ENCODE results near the gene CWC22.
"Not testable (repeated sequence)": the region's sequence is repeated elsewhere in the genome, so short reads cannot be mapped to it uniquely, and the experiment has no call there.

The CWC22 gene

DNA sequence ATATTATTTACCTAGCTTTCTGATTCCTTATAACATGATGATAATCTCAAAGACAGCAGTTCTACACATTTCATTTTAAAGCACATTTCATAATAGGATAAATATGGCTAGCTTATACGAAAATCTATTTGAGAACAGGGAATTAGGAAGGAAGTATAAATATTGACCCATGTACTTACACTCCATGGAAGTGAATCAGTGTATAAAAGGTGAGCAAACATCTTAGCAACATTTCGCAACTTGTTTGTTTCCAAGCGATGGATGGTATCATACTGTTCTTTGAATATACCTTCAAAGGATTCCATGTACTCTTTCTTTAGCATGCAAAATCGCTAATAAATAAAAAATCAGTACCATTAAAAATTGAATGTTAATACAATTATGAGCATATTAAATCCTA lies 53.1 kb downstream of the CWC22 start:
- FAIRE-seq = no peak

DNA sequence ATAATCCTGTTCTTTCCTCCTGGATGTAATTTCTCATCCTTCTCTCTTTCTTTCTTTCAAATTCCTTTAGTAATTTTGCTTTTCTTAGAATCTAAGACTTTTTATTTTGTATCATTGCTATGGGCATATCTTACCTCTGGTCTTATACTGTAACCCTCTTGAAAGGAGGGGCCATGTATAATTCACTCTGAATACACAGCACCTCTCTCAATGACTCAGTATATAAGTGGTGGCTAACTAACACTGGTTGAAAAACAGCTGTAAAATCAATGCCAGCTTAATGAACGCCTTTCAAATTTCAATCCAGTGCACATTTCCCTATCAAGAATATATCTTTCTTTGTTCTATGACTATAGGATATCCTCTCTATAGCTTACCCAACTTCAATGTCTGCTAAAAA lies 53.7 kb downstream of the CWC22 start:
- no peak for DNase-seq (ENCODE audit: extremely low spot score, insufficient read length, low read depth)
- FAIRE-seq = no peak

More for the DNA sequence above, 53.1 kb downstream of the CWC22 start:
- DNase-seq (ENCODE audit: extremely low spot score, insufficient read length, low read depth) = no peak

DNA sequence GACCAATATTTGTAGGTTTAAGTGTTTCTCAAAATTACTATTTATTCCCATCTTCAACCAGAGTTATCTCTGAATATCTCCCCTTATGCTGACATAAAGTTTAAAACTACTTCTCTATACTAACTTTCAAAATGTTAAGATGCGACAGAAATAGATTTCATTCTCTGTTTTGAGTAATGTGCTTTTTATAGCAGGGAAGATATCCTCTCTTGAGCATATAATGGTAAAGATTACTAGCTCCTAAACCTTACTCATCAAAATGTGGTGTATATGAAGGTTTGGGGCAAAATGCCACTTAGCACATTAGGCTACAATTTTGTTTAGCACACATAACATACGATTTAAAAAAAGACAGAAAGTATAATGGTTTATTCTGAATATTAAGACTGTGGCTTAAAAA lies 54.4 kb downstream of the CWC22 start:
- DNase-seq (ENCODE audit: extremely low spot score, insufficient read length, low read depth) (no peak), FAIRE-seq (no peak)

DNA sequence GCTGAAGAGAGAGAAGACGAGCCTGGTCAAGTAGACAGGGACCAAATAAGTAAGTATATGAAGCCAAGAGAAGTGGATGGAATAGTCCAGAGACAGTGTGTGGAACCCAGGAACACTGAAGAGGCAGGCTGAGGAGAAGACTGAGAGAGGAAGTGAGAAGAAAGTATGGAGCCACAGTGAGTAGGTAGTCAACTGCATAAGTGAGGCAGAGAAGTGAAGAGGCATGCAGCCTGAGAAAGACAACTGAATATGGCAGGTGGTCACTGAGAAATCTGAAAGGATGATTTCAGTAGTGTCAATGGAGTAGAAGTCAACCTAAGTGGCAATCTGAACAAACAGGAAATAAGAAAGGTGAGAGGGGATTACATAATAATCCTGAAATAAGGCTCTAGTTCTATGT lies 55.4 kb downstream of the CWC22 start:
- no peak for FAIRE-seq
- DNase-seq (ENCODE audit: extremely low spot score, insufficient read length, low read depth) = no peak

DNA sequence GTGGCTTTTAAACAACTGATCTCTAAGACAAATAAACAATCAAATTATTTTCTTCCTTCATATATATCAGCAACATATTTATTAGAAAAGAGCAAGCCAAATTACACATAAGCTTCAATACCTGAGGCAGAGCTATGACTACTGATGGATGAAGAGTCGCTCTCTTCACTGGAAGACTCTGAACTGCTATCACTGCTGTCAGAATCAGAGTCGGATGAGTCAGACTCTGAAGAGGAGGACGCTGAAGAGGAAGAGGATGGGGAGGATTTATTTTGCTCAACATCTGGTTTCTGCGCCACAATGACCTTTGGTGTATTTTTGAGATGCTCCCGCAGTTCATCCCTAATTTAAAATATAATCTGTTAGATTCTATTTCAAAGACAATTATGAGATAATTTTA lies 56.7 kb downstream of the CWC22 start:
- no peak for FAIRE-seq
- no peak for DNase-seq (ENCODE audit: extremely low spot score, insufficient read length, low read depth)

DNA sequence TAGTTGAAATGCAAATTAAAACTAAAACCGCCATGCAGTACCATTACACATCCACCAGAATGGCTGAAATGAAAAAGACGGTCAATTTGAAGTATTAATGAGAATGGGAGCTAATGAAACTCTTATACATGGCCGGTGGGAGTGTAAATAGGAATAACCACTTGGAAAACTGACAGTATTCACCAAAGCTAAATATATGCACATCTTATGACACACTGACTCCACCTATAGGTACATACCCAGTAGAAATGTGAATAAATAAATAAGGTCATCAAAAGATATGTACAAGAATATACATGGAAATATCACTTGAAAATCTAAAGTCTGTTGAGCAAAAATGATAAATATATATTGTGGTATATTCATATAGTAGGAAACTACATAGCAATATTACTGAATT lies 57.7 kb downstream of the CWC22 start:
- DNase-seq (ENCODE audit: extremely low spot score, insufficient read length, low read depth) = no peak
- no peak for FAIRE-seq

DNA sequence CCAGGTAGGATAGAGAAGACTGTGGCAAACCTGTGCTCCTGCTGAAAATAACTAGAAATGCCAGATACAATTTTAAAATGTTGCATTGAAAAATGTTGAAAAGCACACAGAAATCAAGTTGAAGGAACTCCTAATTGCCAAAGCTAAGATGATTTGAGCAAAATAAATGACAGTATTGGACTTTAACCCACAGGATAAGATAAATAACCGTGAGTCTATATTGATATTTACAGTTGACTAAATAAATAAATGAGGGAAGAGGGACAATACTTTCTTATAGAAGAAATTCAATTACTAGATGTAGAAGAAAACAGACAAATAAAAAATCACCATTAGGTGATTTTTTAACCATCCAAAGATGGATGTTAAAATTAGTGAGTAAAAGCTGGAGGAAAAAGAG lies 59.0 kb downstream of the CWC22 start:
- no peak for FAIRE-seq
- DNase-seq (ENCODE audit: extremely low spot score, insufficient read length, low read depth) = no peak

DNA sequence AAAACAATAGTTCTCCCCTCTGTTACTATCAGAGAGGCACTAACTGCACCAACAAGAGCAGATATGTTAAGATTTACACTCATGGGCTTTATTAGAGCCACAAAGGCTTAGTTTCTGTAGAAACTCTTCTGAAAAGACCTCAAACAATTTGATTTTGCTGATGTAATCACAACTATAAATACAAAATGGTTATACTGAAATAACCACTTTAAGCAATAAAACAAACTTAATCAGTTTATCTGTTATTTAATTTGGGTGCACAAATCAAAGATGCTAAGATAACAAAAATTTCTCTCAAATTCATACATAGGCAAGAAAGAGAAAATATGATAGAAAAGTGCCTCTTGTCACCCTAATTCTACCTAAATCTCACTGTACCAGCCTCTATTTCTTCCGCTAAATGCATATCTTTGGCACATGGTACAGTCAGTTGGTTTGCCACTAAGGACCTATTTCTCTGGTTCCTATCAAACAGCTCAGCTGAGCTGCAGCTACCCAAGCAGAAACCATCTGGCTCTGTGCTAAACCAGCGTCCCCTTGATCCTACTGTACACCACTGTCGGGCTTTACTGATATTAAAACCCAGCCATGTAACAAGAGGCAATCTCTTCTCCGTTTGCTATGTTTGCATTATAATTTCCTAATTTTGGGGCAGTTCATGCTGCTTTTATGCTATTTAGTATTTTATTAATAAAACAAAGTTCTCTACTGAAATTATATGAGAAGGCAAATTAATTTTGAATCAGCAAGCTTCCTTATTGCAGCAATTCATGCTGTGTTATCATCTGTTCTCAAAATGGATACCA lies 60.1 kb downstream of the CWC22 start:
- DNase-seq (ENCODE audit: extremely low spot score, insufficient read length, low read depth) (no peak), FAIRE-seq (no peak)

DNA sequence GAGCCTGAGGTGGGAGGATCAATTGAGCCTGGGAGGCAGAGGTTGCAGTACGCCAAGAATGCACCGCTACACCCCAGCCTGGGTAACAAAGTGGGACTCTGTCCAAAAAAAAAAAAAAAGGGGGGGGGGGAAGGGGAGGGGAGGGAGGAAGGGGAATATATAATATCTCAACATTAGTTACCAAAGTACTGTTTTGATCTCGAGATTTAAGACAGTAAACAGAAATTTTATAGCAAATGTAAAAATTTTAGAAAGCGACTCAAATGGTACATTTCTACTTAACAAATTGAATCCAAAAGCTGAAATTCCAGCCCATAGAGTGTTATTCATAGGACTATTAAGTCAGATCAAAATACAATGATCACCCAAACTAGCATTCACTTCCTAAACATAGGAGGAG lies 60.8 kb downstream of the CWC22 start:
- DNase-seq (ENCODE audit: extremely low spot score, insufficient read length, low read depth) = no peak

DNA sequence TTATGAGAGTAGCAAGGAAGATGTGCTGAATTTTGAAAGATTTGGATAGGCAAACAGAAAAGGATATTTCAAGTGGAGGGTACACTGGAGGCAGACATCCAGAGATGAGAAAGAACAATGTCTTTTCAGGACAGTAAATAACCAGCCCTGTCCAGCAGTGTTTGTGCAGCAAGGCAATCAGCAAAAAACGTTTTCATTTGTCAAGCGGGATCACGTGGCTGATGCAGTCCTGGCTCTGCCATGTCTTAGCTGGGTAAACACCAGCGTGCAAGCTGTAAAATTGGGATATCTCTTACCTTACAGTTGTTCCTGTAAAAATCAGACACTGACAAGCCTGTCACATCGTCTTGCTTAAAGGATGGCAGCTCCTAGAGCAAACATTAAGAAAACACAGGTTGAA lies 67.8 kb downstream of the CWC22 start:
- no peak for DNase-seq (ENCODE audit: extremely low spot score, insufficient read length, low read depth)
- FAIRE-seq = no peak

More for the DNA sequence above, 60.8 kb downstream of the CWC22 start:
- no peak for FAIRE-seq

DNA sequence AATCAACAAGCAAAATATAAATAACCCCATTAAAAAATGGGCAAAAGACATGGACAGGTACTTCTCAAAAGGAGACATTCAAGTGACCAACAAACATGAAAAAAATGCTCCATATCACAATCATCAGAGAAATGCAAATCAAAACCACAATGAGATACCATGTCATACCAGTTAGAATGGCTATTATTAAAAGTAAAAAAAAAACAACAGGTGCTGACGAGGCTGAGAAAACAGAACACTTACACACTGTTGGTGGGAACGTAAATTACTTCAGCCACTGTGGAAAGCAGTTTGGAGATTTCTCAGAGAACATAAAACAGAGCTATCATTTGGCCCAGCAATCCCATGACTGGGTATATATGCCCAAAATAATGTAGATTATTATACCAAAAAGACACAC lies 69.1 kb downstream of the CWC22 start:
- FAIRE-seq (no peak), DNase-seq (ENCODE audit: extremely low spot score, insufficient read length, low read depth) (no peak)

DNA sequence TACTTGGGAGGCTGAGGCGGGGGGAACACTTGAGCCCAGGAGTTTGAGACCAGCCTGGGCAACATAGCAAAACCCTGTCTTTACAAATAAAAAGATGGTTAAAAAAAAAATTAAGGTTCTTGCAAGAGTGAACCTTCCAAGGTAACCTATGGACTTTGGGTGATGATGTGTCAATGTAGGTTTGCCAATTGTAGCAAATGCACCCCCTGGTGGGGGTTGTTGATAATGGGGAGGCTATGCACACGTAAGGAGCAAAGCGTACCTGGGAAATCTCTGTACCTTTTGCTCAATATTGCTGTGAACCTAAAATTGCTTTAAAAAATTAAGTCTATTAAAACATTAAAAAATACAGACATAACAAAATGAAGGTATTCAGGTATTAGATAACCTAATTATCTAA lies 70.4 kb downstream of the CWC22 start:
- DNase-seq (ENCODE audit: extremely low spot score, insufficient read length, low read depth) (no peak), FAIRE-seq (no peak)

DNA sequence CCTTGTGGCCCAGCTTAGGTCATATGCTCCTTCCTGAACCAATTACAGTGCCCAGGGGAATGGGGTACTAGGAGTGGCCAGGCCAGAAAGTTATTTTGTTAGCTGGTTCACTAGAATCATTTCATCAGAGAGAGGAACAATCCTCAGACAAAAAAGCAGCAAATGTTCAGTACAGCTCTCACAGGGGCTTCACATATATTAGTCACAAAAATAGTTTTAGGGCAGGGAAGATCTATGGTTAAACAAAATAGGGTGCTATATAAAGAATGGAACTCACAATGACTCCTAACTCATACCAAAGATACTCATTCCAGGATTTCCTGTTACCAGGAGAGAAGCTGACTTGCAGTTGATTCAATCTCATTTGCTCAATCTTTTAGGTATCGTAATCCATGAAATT lies 71.0 kb downstream of the CWC22 start:
- no peak for FAIRE-seq
- no peak for DNase-seq (ENCODE audit: extremely low spot score, insufficient read length, low read depth)

DNA sequence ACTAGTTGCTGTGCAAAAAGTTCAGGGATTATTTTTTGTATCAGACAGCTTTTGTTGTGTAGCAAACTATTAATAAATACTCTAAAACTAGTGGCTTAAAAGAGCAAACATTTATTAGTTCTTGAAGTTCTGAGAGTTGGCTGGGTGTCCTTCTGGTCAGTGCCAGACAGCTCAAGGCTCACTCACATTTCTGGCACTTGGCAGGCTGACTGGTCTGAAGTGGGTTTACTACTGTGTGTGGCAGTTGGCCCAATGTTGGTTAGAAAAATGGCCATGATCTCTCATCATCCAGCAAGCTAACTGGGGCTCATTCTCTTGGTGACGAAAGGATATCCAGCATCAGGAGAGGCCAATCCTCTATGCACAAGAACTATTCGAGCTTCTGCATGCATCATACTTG lies 74.3 kb downstream of the CWC22 start:
- no peak for FAIRE-seq
- no peak for DNase-seq (ENCODE audit: extremely low spot score, insufficient read length, low read depth)

DNA sequence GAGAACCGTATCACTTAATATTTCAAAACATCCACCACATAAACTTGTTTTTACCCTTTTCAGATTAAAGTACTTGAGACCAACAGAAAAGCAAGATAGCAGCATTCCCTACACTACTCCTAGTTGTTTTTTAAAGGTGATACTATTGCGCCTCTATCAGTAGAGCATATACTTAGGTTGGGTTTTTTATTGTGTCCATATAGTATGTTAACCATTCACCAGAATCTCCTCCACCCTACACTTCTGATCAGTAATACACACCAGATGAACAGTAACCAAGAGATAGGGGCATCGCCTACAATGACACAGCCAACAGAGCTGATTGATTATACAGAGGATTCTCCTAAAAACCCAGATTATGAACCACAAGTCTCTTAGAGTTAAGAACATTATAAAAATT lies 75.6 kb downstream of the CWC22 start:
- FAIRE-seq = no peak
- no peak for DNase-seq (ENCODE audit: extremely low spot score, insufficient read length, low read depth)

DNA sequence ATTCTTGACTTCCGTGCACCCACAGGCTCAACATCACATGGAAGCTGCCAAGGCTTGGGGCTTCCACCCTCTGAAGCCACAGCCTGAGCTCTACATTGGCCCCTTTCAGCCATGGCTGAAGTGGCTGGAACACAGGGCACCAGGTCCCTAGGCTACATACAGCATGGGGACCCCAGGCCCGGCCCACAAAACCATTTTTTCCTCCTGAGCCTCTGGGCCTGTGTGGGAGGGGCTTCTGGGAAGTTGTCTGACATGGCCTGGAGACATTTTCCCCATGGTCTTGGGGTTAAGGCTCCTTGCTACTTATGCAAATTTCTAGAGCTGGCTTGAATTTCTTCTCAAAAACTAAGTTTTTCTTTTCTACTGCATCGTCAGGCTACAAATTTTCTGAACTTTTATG lies 77.1 kb downstream of the CWC22 start:
- not testable (repeated sequence) for FAIRE-seq; DNase-seq (ENCODE audit: extremely low spot score, insufficient read length, low read depth)

DNA sequence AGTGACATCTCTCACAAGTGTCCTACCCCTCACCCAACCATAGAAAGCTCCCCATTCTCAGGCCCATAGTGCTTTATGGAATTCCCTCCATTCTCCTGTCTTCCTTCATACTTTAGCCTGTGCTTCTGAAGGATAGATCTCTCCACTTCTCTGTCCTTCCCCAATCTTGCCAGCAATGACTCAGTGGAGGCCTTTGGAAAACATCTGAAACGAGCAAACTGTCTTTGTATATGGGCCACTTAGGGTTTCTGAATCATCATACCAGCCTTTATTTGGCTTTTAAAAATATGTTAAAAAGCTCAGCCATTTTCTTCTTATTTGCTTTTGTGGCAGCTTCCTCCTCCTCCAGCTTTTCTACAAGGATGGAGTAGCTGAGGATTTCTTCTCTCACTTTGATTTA lies 80.1 kb downstream of the CWC22 start:
- no peak for DNase-seq (ENCODE audit: extremely low spot score, insufficient read length, low read depth)
- no peak for FAIRE-seq

DNA sequence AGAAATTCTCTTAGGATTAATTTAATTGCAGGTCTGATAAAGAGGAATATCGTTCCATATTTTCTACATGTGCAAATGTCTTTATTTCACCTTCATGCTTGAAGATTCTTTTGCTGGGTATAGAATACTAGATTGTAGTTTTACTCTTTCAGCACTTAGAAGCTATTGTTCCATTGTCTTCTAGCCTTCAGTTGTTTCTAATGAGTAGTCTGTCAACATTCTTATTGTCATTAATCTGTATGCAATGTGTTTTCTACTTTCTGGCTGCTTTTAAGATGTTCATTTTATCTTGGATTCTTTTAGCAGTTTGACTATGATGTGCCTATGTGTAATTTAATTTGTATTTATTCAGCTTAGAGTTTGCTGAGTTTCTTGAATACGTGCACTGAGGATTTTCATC lies 81.4 kb downstream of the CWC22 start:
- no peak for FAIRE-seq
- DNase-seq (ENCODE audit: extremely low spot score, insufficient read length, low read depth) = no peak

DNA sequence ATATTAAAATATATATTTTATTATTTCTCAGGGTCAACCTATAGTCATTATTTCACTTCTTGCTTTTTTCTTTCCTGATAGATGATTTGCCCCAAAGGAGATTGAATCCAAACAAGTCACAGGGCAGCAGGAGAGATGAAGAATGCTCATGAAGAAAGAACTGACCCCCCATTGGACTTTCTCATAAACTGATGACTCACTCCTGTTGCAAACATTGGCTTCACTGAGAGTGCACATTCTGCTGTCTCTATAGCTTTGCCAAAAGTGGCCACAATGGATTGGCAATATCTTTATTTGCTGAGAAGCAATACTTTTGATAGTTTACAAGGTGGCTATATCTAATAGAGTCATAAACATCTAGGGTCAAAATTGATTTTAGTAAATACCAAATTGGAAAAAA lies 89.8 kb downstream of the CWC22 start:
- no peak for FAIRE-seq
- no peak for DNase-seq (ENCODE audit: extremely low spot score, insufficient read length, low read depth)

DNA sequence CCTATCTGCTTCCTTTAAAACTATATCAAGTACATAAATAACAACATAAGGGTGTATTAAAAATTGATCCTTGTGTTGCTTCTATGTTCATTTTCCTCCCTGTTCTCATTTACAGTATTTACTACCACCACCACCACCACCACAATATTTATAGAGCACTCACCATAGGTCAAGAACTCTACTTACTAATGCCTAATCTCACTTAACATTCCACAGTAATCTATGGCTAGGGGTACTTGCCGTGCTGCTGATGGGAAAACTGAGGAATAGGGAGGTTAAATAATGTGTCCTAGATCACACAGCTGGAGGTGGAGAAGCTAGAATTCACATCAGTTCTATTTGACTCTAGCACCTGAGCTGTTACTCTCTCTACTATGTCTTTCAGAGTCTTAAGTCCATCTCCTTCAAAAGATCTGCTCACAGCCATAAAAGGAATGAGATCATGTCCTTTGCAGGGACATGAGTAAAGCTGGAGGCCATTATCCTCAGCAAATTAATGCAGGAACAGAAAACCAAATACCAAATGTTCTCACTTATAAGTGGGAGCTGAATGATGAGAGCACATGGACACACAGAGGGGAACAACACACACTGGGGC lies 91.6 kb downstream of the CWC22 start:
- DNase-seq (ENCODE audit: extremely low spot score, insufficient read length, low read depth) (no peak), FAIRE-seq (no peak)

DNA sequence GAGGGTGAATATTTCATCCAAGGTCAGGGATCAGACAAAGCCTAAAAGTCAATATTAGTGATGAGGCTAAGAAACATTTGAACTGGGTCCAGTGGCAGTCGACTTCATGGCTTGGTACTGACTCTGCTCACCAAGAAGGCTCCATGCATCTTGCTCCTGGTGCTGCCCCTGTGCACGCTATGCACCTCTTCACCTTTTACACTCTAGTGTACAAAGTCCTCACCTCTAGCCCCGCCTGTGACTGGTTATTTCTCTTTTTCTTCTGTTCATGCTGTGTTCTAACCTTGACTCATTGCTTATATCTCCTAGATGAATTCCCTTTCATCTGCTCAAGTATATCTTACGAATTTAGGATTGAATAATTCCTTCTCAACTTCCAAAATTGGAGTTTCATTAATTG lies 93.3 kb downstream of the CWC22 start:
- FAIRE-seq = no peak
- no peak for DNase-seq (ENCODE audit: extremely low spot score, insufficient read length, low read depth)

DNA sequence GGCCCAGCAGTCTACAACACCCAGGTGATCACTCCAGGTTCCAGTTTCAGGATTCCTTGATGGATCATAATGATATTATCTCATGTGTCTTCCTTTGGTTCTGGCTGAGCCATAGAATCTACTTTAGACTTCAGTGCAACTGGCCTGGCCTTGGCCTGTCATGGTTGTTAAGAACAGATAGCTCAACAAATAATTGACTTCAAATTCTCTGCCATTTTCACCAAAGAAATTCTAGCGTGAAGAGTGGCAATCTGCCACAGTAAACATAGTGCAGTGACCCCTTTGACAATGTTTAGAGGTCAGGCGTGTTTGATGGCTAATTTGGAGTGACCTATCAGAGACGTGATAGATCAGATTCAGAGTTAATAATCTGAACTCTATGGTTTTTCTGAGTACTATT lies 95.5 kb downstream of the CWC22 start:
- no peak for DNase-seq (ENCODE audit: extremely low spot score, insufficient read length, low read depth)
- no peak for FAIRE-seq

Data from GM18507 (cell line).